Endothelial cell of umbilical vein (primary cell): Measurements from ENCODE around the gene SNED1.

Source experiments
- CTCF ChIP-seq, 2 donors: IDR thresholded peaks; 1 replicate in 1 of 2; 2 replicates in 1 of 2; pipeline ENCODE4 v1.5.1; 2011; ENCODE audit warnings: low read length in 2 of 2, mild to moderate bottlenecking in 2 of 2, moderate library complexity in 2 of 2, control low read depth in 1 of 2, inconsistent platforms in 1 of 2, low read depth in 1 of 2; ENCODE audit not compliant: insufficient read depth in 1 of 2; ENCODE audit errors: extremely low read depth in 1 of 2
- EZH2 ChIP-seq: IDR thresholded peaks from 2 replicates; pipeline ENCODE4 v1.6.1; 2012; ENCODE audit warnings: borderline replicate concordance, low read depth, mild to moderate bottlenecking, moderate library complexity, low read length, inconsistent platforms; ENCODE audit not compliant: severe bottlenecking
- GATA2 ChIP-seq: IDR thresholded peaks from 2 replicates; pipeline ENCODE4 v1.7.0; 2011; ENCODE audit warnings: low read depth, mild to moderate bottlenecking, moderate library complexity, mixed read lengths, low read length; ENCODE audit not compliant: insufficient read length, insufficient read depth
- JUN ChIP-seq: IDR thresholded peaks from 2 replicates; pipeline ENCODE4 v1.6.1; 2011; ENCODE audit warnings: borderline replicate concordance, low read depth; ENCODE audit not compliant: insufficient read length, insufficient read depth
- MAX ChIP-seq: IDR thresholded peaks from 2 replicates; pipeline ENCODE4 v1.6.1; 2011; ENCODE audit not compliant: insufficient read depth, insufficient read length
- MYC ChIP-seq: IDR thresholded peaks from one replicate; pipeline ENCODE4 v1.6.1; 2011; ENCODE audit warnings: mild to moderate bottlenecking, low read depth, low read length
- POLR2A ChIP-seq: IDR thresholded peaks from 2 replicates; pipeline ENCODE4 v1.6.1; 2012; ENCODE audit warnings: low read depth, mild to moderate bottlenecking, control low read depth, low read length
- POLR2AphosphoS5 ChIP-seq: IDR thresholded peaks from 2 replicates; pipeline ENCODE4 v1.6.1; 2012; ENCODE audit warnings: low read depth, mild to moderate bottlenecking, control low read depth, low read length, moderate library complexity; ENCODE audit not compliant: insufficient read depth

GRCh38 chr2:241126771-241127202 is 128.4 kb downstream of the SNED1 start:
- TF ChIP-seq CTCF (IDR thresholded peaks at IDR 0.05; ENCODE audit: extremely low read depth in 1 of 2, insufficient read depth in 1 of 2, low read depth in 1 of 2, low read length in 2 of 2): no peak
- TF ChIP-seq POLR2A: no peak
- no peak for TF ChIP-seq MYC
- TF ChIP-seq JUN: no peak
- TF ChIP-seq EZH2: no peak
- TF ChIP-seq POLR2AphosphoS5: no peak
- no peak for TF ChIP-seq GATA2
- no peak for TF ChIP-seq MAX
